HG03045 (cell line): ENCODE measurements around the gene ZSCAN26.
"Not testable (repeated sequence)": the region's sequence is repeated elsewhere in the genome, so short reads cannot be mapped to it uniquely, and the experiment has no call there.

Source experiments
- ATAC-seq: cut with Tn5 transposase; IDR thresholded peaks from one replicate; pipeline ENCODE4 v1.9.1; 2021; ENCODE audit warnings: mild to moderate bottlenecking, moderate library complexity; ENCODE audit not compliant: unreplicated experiment

The ZSCAN26 gene

GRCh38 chr6:28254121-28254519 lies 12.8 kb upstream of the ZSCAN26 start:
- no peak for ATAC-seq

- no peak for ATAC-seq
Observed at GRCh38 chr6:28257042-28257441, 9.9 kb upstream of the ZSCAN26 start.

- no peak for ATAC-seq
Observed at GRCh38 chr6:28258877-28259777, 7.8 kb upstream of the ZSCAN26 start, which contains the start of gene NKAPL. NKAPL (plus strand) TSS chr6:28259297; CDS start chr6:28259372, 75 bp downstream.

DNA sequence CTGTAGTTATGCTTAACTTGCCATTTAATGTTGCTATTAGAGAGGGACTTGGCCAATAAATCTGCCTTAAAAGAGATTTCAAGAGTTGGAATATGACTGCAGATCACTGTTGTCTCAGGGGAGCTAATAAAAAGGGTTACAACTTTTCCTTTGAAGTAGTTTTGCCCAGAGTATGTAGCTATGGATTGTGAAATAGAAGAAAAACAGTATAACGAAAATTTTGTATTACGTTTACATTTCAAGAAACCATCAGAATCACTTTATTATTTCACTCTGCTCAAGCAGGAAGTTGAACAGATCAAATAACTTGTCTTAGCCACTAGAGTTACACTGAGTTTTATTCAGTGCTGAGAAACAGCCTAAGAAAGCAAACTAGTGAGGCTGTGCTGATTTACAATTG lies 3.0 kb upstream of the ZSCAN26 start:
- no peak for ATAC-seq

GRCh38 chr6:28264834-28265401 lies 2.0 kb upstream of the ZSCAN26 start:
- ATAC-seq, result no peak

DNA sequence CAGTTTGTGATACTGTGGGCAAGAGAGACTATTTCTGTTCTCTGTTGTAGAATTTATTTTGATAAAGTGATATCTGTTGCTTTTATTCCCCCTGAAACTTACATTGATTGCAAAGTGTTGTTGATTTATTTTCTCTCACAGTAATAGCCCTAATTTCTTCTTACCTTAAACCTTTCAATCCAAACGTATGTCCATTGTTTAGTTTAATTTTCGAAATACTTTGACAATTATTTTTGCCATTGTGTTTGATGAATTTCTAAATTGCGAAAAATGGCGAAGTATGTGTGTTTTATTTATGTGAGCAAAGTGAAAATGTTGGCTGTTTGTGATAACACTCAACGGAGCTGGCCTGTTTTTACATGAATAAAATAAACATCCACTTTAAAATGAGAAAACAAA lies 381 bp upstream of the ZSCAN26 start:
- no peak for ATAC-seq

GRCh38 chr6:28267695-28268059 lies 734 bp downstream of the ZSCAN26 start:
- no peak for ATAC-seq

- no peak for ATAC-seq
Observed at GRCh38 chr6:28269492-28269891, 2.5 kb downstream of the ZSCAN26 start.

DNA sequence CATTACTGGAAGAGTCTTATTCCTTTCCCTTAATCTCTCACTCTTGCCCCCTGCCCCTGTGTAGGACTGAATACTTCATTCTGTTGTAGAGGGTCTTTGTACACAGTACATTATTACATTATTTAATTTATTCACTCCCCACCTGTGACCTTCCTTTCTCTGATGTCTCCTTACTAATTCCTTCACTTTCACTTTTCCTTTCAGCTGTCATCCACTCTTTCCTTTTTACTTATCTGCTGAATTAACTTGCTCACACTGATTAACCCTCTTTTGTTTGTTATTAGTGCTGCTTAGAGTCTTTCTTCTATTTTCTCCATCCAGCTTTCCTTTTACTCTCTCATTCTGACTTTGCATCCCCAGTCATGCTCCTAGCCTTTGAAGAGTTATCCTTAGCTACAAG lies 7.9 kb downstream of the ZSCAN26 start:
- ATAC-seq, result no peak

- ATAC-seq, result no peak
Observed at GRCh38 chr6:28277746-28278145, 10.8 kb downstream of the ZSCAN26 start.

DNA sequence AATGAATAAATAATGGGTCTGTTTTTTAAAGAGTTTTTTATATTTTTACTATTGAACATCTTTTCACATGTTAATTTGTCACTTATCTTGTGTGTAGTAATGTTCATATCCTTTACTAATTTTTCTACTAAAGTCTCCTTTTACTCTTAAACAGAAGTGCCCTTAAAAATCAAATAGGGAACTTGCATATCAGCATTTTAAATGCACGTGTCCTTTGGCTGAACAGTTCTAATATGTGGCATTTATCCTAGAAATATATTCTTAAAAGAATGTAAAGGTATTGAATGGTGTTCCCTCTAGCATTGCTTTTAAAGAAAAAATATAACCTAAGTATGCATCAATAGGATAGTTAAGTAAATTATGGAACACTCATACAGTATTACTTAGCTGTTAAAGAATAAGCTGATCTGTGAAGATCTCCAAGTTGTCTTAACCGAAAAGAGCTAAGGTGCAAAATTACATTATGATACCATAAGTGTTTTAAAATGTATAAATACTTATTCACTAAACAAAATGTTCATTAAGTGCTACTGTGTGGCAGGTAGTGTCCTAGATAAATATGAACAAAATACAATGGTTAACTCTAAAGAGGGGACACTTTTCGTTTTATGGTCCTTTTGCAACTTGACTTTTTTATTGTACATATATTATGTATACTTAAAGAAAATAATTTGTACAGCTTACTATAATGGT lies 13.8 kb downstream of the ZSCAN26 start:
- ATAC-seq, result no peak

GRCh38 chr6:28281288-28282064 lies 14.5 kb downstream of the ZSCAN26 start, which contains the start of gene PGBD1:
PGBD1 (plus strand) TSS chr6:28281572; CDS start chr6:28283814, 2,242 bp downstream.
- ATAC-seq, result peak; percentile 86

DNA sequence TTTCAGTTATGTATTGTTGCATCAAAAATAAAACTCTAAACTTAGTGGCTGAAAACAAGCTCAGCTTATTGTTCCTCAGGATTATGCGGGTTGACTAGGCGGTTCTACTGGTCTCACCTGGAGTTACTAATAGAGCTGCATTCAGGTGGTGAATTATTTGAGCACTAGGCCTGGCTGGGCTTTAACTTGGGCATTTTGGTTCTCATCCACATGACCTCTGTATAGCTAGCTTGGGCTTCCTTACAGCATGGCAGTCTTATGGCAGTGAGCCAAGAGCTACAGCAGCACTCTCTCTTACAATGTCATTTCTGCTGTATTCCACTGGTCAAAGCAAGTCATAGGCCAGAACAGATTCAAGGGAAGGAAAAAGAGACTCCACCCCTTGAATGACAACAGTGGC lies 16.0 kb downstream of the ZSCAN26 start:
- no peak for ATAC-seq

DNA sequence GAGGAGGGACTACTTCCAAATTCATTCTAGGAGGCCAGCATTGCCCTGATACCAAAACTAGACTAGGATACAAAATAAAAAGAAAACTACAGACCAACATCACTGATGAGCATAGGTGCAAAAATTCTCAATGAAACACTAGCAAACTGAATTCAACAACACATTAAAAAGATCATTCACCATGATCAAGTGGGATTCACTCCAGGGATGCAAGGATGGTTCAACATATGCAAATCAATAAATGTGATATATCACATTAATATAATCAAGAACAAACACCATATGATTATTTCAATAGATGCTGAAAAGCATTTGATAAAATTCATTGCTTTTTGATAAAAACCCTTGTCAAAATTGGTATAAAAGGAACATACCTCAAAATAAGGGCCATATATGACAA lies 24.6 kb downstream of the ZSCAN26 start:
- no peak for ATAC-seq

- no peak for ATAC-seq
Observed at GRCh38 chr6:28295326-28295725, 28.4 kb downstream of the ZSCAN26 start.

GRCh38 chr6:28296520-28297060 lies 29.6 kb downstream of the ZSCAN26 start:
- no peak for ATAC-seq

DNA sequence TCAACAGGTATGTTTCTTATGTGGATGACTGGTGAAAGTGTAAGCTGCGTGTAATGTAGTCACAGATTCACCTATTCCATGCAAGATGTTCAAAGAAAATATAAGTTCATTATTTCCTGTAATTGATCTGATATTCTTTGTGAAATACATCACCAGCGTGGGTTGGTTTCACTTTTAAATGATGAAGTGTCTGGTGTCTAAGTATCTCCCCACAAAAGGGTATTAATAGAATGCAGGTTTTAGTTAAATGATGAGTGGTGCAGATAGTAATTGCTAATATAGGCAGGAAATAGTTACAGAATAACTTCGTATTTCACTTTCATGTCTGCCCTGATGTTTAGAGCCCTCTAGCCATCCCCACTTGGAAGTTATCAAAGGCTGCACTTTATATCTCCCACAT lies 36.6 kb downstream of the ZSCAN26 start:
- ATAC-seq, result peak; percentile 70

GRCh38 chr6:28306363-28306762 lies 39.4 kb downstream of the ZSCAN26 start:
- ATAC-seq, result not testable (repeated sequence)

GRCh38 chr6:28311139-28311823 lies 44.3 kb downstream of the ZSCAN26 start:
- ATAC-seq, result no peak

- ATAC-seq, result no peak
Observed at GRCh38 chr6:28312939-28313338, 46.0 kb downstream of the ZSCAN26 start.
